ENCODE data around the gene SORL1-AS1.
A peak's percentile ranks its signal among the peaks of the same experiment; 100 is the strongest.
"Not testable (repeated sequence)": the region's sequence is repeated elsewhere in the genome, so short reads cannot be mapped to it uniquely, and the experiment has no call there.

SORL1-AS1 gene

DNA sequence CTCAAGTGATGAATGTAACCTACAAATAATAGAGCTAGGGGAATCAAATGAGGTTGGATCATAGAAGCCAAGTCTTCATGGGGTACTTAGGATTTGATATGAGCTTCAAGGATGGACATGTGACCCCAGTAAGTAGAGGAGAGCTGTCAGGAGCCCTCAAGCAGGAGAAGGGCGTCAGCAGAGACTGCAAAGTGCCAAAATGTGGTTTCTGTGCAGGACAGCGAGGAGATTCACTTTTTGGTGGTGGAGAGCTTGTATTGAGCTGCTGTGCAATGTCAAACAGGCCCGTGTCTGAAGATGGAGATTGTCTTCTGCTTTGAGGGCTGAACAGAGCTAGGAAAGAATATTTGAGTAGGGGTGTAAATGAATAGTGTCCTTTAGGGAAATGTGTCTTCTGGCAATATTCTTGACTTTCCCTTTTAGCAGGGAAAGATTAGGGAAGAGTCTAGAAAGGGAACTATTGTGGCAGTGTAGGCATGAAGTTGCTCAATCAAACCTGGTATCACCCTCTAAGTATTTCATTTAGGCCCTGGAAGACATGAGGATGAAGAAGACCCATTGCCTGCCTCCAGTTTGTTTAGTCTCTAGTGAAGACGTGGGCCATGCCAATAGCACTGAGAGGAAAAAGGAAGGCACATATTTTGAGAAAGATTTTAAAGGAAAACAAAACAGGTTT, 31.2 kb upstream of the SORL1-AS1 start:
- no peak for ATAC-seq (replicated peaks in 1 of 2)

DNA sequence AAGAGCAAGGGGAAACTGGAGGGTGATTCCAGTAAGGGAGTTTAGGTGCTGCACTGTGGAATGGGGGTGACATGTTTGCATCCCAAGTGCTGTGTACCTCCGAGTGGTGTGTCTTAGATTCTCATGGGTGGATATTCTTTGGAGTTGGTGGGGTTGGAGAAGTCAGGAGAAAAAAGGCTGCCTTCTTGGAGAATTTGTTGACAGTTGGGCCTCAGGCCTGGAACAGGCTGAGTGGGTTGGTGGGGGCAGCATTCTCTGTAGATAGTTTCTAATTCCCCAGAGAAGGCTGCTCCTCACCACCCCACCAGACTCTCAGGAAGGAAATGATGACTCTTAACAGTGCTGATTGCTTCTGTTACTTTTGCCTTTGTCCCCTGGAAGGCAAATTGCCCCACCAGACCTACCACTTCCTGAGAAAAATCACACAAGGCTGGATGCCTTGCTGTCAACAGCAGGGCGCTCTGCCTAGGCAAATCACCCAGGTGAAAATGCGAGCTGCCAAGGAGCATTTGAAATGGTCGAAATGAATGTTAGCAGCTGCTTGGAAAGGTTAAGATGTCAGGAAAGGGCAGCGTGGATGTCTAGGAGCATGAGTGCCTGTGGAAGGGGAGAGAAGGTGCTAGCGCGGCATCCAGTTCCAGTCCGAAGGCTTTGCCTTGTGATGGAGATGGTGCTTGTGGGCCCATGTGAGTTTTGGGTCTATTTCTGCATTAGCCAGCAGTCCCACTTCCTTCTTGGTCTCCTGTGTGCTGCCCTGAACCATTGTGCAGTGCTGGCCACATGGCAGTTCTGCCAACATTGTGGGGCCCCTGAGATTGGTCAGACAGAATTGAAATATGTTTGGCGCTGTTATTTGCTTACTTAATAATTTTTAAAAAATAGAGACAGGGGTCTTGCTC, 29.7 kb upstream of the SORL1-AS1 start:
- DNase-seq (peak; percentile 48 to 49), ATAC-seq (replicated peaks in 1 of 2) (peak; percentile 77 to 79)
- peaks cover 0 to 3% of the 10 kb centered on the region in 2 donors for H3K9me3 Mint-ChIP-seq
- H3K27ac Mint-ChIP-seq = peak overlapping the region; percentile 85
- peaks cover 50% of the 10 kb centered on the region for H3K4me1 Mint-ChIP-seq (ENCODE audit: low read depth)
- peaks cover 8 to 13% of the 10 kb centered on the region in 2 donors for H3K36me3 Mint-ChIP-seq (ENCODE audit: insufficient read depth in 2 of 2)
- H3K4me3 Mint-ChIP-seq = peak overlapping the region; percentile 79 to 84
- no peaks in the 10 kb centered on the region for H3K27me3 Mint-ChIP-seq (ENCODE audit: low read depth)

More for the DNA sequence above, 31.2 kb upstream of the SORL1-AS1 start:
- Mint-ChIP-seq H3K27me3 (ENCODE audit: low read depth) (no peaks in the 10 kb centered on the region), H3K9me3 (peaks cover 0 to 3% of the 10 kb centered on the region in 2 donors), H3K36me3 (ENCODE audit: insufficient read depth in 2 of 2) (peaks cover 8 to 15% of the 10 kb centered on the region in 2 donors), H3K4me3 (peak overlapping the region in 1 of 2 donors; percentile 0), H3K4me1 (ENCODE audit: low read depth) (peaks cover 46% of the 10 kb centered on the region), H3K27ac (peak overlapping the region; percentile 58)
- DNase-seq = no peak

DNA sequence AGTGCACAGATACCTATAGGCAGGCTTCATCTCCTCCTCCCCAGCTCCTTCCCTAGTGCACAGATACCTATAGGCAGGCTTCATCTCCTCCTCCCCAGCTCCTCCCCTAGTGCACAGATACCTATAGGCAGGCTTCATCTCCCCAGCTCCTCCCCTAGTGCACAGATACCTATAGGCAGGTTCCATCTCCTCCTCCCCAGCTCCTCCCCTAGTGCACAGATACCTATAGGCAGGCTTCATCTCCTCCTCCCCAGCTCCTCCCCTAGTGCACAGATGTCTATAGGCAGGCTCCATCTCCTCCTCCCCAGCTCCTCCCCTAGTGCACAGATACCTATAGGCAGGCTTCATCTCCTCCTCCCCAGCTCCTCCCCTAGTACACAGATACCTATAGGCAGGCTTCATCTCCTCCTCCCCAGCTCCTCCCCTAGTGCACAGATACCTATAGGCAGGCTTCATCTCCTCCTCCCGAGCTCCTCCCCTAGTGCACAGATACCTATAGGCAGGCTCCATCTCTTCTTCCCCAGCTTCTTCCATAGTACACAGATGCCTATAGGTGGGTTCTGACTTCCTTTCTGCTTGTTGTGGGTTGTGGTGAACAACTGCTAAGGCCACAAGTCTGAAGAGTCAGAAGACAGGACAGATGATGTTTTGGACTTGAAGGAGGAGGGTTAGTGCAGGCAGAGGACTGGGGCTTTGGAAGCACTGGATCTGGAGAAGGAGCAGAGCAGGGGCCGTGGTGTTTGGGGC, 28.9 kb upstream of the SORL1-AS1 start:
- H3K27me3 Mint-ChIP-seq (ENCODE audit: low read depth); H3K9me3 Mint-ChIP-seq: not testable (repeated sequence)
- peaks cover 58% of the 10 kb centered on the region for H3K4me1 Mint-ChIP-seq (ENCODE audit: low read depth)
- H3K27ac Mint-ChIP-seq = peak overlapping the region; percentile 85
- H3K4me3 Mint-ChIP-seq = peak overlapping the region; percentile 79 to 84
- ATAC-seq (replicated peaks in 1 of 2) (peak; percentile 91 to 94), DNase-seq (peak; percentile 53 to 64)
- H3K36me3 Mint-ChIP-seq (ENCODE audit: insufficient read depth in 2 of 2) = peaks cover 8 to 10% of the 10 kb centered on the region in 2 donors

DNA sequence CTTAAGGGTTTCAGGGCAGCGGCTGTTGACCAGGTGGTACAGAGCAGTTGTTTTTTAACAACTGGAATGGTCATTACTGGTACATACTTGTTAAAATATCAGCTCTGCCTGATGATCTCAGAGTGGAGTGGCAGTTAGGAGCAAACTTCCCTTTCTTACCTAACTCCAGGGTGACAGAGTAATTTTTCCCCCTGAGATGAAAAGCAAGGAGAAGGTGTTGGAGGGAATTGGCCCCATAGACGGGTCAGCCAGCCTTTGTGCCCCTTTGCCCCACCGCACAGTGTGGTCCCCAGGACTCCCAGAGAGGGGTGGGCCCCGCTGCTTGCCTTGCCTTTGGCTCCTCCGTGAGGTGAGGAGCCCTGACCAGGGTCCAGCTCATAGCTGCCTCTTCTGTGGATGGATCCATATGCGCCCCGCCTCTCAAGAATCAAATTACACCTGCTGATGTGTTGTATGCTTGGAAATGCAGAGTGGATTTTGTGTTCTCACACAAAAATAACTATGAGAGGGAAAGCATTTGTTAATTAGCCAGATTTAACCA, 27.0 kb upstream of the SORL1-AS1 start:
- Mint-ChIP-seq H3K27ac (no peak overlapping the region), H3K4me1 (ENCODE audit: low read depth) (peaks cover 65% of the 10 kb centered on the region), H3K27me3 (ENCODE audit: low read depth) (no peaks in the 10 kb centered on the region), H3K9me3 (peaks cover 0 to 3% of the 10 kb centered on the region in 2 donors), H3K36me3 (ENCODE audit: insufficient read depth in 2 of 2) (peaks cover 8 to 12% of the 10 kb centered on the region in 2 donors), H3K4me3 (no peak overlapping the region)
- ATAC-seq (replicated peaks in 1 of 2) (no peak), DNase-seq (no peak)

DNA sequence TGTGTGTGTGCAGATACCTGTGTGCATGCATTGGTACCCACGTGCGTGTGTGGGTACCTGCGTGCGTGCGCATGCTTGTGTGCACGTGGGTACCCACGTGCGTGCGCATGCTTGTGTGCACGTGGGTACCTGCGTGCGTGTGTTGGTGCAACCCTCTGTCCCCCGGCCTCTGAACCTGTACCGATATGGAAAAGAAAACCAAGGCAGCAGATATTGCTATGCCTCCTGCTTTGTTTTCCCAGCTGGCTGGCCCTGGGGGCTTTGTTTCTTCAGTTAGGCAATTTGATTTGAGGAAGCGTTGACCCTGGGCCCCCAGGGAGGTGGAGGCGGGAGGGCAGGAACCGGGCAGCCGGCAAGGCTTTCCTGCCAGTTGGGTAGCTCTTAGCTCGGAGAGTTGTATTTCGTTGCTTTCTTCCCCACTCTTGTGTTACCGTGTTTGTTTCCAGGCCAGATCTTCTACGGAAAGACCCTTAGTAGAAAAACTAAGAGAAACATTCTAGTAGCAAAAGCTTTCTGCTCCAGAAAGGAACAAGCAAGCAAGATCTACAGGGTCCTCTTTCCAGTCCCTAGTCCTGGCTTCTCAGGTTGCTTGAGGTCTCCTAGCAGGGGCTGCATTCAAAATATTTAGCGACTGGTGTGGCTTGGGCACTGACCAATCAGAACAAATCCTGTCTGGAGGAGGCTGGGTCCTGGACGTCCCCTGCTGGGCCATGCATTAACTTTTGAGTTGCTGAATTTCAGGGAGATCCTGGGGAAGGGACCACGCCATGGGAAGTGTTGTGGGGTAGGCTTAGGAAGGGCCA, 26.3 kb upstream of the SORL1-AS1 start:
- H3K27ac Mint-ChIP-seq = no peak overlapping the region

DNA sequence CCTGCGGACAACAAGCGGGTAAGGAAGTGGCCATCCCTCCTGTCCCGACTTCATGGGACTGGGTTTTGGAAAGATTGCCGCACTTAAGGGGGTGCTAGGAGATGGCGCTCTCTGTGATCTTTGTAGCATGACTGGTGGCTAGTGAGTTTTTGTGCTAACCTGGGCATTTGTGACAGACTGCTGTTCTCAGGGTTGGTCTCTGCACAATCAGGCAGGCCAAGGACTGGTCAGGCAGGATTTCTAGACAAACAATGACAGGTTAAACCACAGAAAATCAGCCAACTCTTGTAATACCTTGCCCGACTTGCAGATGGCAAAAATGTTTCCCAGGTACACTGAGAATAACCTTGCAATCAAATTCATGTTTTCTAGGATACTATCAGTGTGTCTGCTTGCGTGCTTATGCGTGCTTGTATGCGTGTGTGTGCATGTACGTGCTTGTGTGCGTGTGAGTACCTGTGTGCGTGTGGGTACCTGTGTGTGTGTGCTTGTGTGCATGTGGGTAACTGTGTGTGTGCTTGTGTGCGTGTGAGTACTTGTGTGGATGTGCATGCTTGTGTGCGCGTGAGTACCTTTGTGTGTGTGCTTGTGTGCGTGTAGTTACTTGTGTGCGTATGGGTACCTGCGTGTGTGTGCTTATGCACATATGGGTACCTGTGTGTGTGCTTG, 25.6 kb upstream of the SORL1-AS1 start:
- H3K4me1 Mint-ChIP-seq (ENCODE audit: low read depth) = peaks cover 65% of the 10 kb centered on the region
- H3K9me3 Mint-ChIP-seq = no peaks in the 10 kb centered on the region
- H3K4me3 Mint-ChIP-seq = no peak overlapping the region
- H3K36me3 Mint-ChIP-seq (ENCODE audit: insufficient read depth in 2 of 2) = peaks cover 1 to 3% of the 10 kb centered on the region in 2 donors
- H3K27ac Mint-ChIP-seq = no peak overlapping the region
- no peaks in the 10 kb centered on the region for H3K27me3 Mint-ChIP-seq (ENCODE audit: low read depth)
- DNase-seq (no peak), ATAC-seq (replicated peaks in 1 of 2) (no peak)

More for the DNA sequence above, 26.3 kb upstream of the SORL1-AS1 start:
- Mint-ChIP-seq H3K4me3 (no peak overlapping the region), H3K4me1 (ENCODE audit: low read depth) (peaks cover 65% of the 10 kb centered on the region), H3K27me3 (ENCODE audit: low read depth) (no peaks in the 10 kb centered on the region), H3K36me3 (ENCODE audit: insufficient read depth in 2 of 2) (peaks cover 7 to 8% of the 10 kb centered on the region in 2 donors), H3K9me3 (no peaks in the 10 kb centered on the region)
- ATAC-seq (replicated peaks in 1 of 2) (no peak), DNase-seq (no peak)

DNA sequence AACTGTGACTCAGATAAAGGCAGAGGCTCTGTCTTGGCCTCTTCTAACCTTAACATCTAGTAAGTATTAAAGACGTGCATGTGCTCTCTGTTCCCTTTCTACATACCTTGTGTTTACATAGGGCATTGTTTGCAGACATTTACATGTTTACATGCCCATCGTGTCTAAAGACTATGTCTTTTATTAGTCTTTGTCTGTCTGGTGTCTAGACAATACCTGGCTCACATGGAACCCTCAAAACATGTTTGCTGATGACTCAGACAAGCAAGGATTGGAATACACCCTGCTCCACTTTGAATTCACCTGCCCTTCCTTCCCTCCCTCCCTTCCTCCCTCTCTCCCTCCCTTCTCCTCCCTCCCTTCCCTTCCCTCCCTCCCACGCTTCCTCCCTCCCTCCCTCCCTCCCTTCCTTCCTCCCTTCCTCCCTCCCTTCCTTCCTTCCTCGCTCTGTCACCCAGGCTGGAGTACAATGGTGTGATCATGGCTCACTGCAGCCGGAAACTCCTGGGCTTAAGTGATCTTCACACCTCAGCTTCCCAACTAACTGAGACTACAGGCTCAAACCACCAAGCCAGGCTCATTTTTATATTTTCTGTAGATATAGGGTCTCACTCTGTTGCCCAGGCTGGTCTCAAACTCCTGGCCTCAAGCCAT, 23.7 kb upstream of the SORL1-AS1 start:
- Mint-ChIP-seq H3K4me3 (no peak overlapping the region), H3K9me3 (no peaks in the 10 kb centered on the region), H3K27me3 (ENCODE audit: low read depth) (no peaks in the 10 kb centered on the region), H3K27ac (no peak overlapping the region), H3K4me1 (ENCODE audit: low read depth) (peaks cover 65% of the 10 kb centered on the region), H3K36me3 (ENCODE audit: insufficient read depth in 2 of 2) (peaks cover 3 to 5% of the 10 kb centered on the region in 2 donors)
- DNase-seq (no peak), ATAC-seq (replicated peaks in 1 of 2) (no peak)

DNA sequence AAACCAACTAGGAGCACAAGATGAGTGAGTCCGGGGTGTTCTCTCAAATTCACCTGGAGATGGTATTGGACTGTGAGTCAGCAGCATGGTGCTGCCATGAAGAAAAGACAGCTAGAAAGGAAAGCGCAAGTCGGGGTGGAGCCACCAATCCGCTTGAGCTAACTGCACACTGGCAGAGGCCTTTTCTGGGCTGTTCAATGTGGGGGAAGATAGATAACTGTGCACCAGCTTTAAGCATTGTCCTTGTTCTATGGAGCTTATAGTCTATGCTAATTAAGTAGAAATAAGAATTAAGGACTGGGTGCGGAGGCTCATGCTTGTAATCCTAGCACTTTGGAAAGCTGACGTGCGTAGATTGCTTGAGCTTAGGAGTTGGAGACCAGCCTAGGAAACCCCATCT, 21.9 kb upstream of the SORL1-AS1 start:
- Mint-ChIP-seq H3K9me3 (peaks cover 0 to 3% of the 10 kb centered on the region in 2 donors), H3K4me3 (no peak overlapping the region), H3K4me1 (ENCODE audit: low read depth) (peaks cover 82% of the 10 kb centered on the region), H3K36me3 (ENCODE audit: insufficient read depth in 2 of 2) (peaks cover 6 to 9% of the 10 kb centered on the region in 2 donors), H3K27ac (no peak overlapping the region), H3K27me3 (ENCODE audit: low read depth) (no peaks in the 10 kb centered on the region)
- DNase-seq = no peak
- no peak for ATAC-seq (replicated peaks in 1 of 2)

DNA sequence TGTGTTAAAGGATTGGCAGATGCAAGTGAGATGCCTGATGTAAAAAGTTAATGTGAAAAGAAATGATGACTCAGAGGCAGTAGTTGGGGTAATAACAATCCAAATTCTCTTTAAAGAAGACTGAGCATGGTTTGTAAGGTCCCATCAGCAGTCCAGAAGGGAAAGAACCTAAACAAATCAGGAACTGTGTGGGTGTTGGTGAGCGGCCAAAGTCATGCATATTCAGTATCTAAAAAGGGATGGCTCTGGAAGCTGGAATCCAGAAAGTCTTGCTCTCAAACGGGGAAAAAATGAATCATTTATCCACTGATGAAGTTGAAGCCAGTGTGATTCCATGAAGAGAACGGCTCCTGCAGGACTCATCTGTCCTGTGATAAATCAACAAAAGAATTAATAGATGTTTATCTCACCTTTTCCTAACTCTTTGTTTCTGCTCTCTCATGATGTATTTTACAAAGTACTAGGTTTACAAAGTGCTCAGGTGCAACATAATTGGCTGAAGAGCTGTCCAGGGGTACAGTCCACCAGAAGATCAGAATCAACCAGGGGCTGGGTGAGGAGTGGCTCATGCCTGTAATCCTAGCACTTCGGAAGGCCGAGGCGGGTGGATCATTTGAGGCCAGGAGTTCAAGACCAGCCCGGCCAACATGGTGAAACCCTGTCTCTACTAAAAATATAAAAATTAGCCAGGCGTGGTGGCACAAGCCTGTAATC, 20.5 kb upstream of the SORL1-AS1 start:
- Mint-ChIP-seq H3K27me3 (ENCODE audit: low read depth) (no peaks in the 10 kb centered on the region), H3K36me3 (ENCODE audit: insufficient read depth in 2 of 2) (peaks cover 5 to 13% of the 10 kb centered on the region in 2 donors), H3K27ac (peak overlapping the region; percentile 60), H3K4me1 (ENCODE audit: low read depth) (peaks cover 88% of the 10 kb centered on the region), H3K9me3 (peaks cover 0 to 3% of the 10 kb centered on the region in 2 donors), H3K4me3 (peak overlapping the region; percentile 48 to 56)
- ATAC-seq (replicated peaks in 1 of 2) = peak; percentile 18 to 20
- no peak for DNase-seq

DNA sequence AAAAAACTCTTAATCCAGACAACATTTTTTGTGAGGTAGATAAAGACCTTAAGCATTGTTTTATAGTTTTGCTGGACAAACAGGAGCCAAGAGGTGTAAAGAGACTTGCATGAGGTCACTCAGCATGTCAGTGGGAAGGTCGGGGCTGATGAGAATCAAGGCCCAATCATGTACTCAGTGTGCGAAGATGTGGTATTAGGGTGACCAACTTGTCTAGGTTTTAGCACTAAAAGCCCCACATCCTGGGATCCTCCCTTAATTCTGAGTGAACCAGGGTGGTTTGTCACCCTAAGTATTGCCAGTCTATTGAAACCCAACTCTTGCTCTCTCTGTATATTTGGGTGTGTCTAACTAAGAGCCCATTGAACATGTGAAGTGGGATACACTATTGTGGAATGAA, 19.5 kb upstream of the SORL1-AS1 start:
- H3K36me3 Mint-ChIP-seq (ENCODE audit: insufficient read depth in 2 of 2) = peaks cover 5 to 13% of the 10 kb centered on the region in 2 donors
- H3K27ac Mint-ChIP-seq = peak overlapping the region; percentile 60
- H3K4me1 Mint-ChIP-seq (ENCODE audit: low read depth) = peaks cover 95% of the 10 kb centered on the region
- no peaks in the 10 kb centered on the region for H3K27me3 Mint-ChIP-seq (ENCODE audit: low read depth)
- peak in 1 of 2 donors; percentile 30 for DNase-seq
- ATAC-seq (replicated peaks in 1 of 2) = peak; percentile 28 to 56
- peaks cover 0 to 3% of the 10 kb centered on the region in 2 donors for H3K9me3 Mint-ChIP-seq
- H3K4me3 Mint-ChIP-seq = peak overlapping the region; percentile 48 to 56

DNA sequence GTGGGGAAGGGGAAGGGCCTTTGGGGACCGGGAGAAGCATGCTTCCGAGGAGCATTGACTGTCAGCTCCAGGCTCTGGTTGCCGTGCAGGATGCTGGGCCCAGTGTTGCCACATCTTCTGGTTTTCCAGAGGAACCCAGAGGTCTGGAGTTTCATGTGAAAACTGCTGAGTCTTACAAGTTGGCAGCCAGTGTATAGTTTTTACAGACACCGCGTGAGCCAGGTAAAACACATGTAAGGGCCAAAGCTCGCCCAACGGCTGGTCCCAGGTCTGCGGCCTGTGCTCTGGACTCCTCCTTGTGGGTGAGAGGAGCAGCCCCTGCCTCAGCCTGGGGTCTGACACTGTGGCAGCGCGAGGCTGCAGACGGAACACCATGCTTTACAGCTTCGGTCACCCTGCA, 18.4 kb upstream of the SORL1-AS1 start:
- Mint-ChIP-seq H3K36me3 (ENCODE audit: insufficient read depth in 2 of 2) (peaks cover 5 to 13% of the 10 kb centered on the region in 2 donors), H3K27ac (no peak overlapping the region), H3K9me3 (peaks cover 0 to 3% of the 10 kb centered on the region in 2 donors)

More for the DNA sequence above, 18.4 kb upstream of the SORL1-AS1 start:
- no peaks in the 10 kb centered on the region for H3K27me3 Mint-ChIP-seq (ENCODE audit: low read depth)
- H3K4me1 Mint-ChIP-seq (ENCODE audit: low read depth) = peaks cover 95% of the 10 kb centered on the region
- H3K4me3 Mint-ChIP-seq = no peak overlapping the region
- DNase-seq = no peak
- no peak for ATAC-seq (replicated peaks in 1 of 2)

All from activated T-cell treated with anti-CD3 and anti-CD28 coated beads, Interleukin-2, amount 50 U/mL, for 72 hours (primary cell).